PC-9 (cell line): ENCODE results near the gene AK5. TPM values are rescaled to one million over a fixed set of nuclear protein-coding genes. Genes with fewer than 3 reads are reported as not detected.

Experiments
- BruUV-seq: library from RNA; stranded (reverse); fragments of 400-500 nt; replicated peaks from 2 replicates; lab custom pipeline; 2021; lab: Mats Ljungman, UMichigan
- CTCF ChIA-PET: fragments of 300-600 bp; sonication (Branson Sonifier 250); formaldehyde crosslinking; loops from one replicate; lab custom pipeline; 2022; ENCODE audit warnings: antibody characterized with exemption; lab: Charles Lee
- POLR2A ChIA-PET: fragments of 300-600 bp; sonication (Branson Sonifier 250); formaldehyde crosslinking; loops from one replicate; lab custom pipeline; 2022; ENCODE audit warnings: antibody characterized with exemption; ENCODE audit not compliant: unreplicated experiment; lab: Charles Lee
- DNase-seq, 2 experiments: peaks; one replicate each; pipeline versions ENCODE4 v3.0.0 to v3.0.0-alpha.2; 2015 to 2022; ENCODE audit warnings: mixed read lengths in 1 of 2
- H2AFZ ChIP-seq: fragments of 200-600 bp; sonication (generic); 2 replicates; pipeline ENCODE4 v1.8.1; 2017; ENCODE audit warnings: antibody characterized with exemption
- H3F3A ChIP-seq: fragments of 200-600 bp; sonication (generic); 2 replicates; pipeline ENCODE4 v1.8.1; 2017; ENCODE audit warnings: antibody characterized with exemption, mild to moderate bottlenecking, low read depth; ENCODE audit not compliant: insufficient read depth
- H3K27ac ChIP-seq: fragments of 200-600 bp; sonication (generic); 2 replicates; pipeline ENCODE4 v1.6.1; 2016; ENCODE audit warnings: mixed run types
- H3K27me3 ChIP-seq: fragments of 200-600 bp; sonication (generic); 2 replicates; pipeline ENCODE4 v1.6.1; 2016; ENCODE audit warnings: low read depth, mixed run types; ENCODE audit not compliant: insufficient read depth
- H3K36me3 ChIP-seq: fragments of 200-600 bp; sonication (generic); 2 replicates; pipeline ENCODE4 v1.6.1; 2016; ENCODE audit warnings: low read depth, mixed run types
- H3K4me1 ChIP-seq: fragments of 200-600 bp; sonication (generic); replicated peaks from 2 replicates; pipeline ENCODE4 v1.6.1; 2016; ENCODE audit warnings: mixed run types; ENCODE audit not compliant: insufficient read depth
- H3K4me2 ChIP-seq: fragments of 200-600 bp; sonication (generic); 2 replicates; pipeline ENCODE4 v1.6.1; 2017; ENCODE audit warnings: mixed run types
- H3K4me3 ChIP-seq: fragments of 200-600 bp; sonication (generic); 2 replicates; pipeline ENCODE4 v1.6.1; 2016; ENCODE audit warnings: mixed run types
- H3K79me2 ChIP-seq: fragments of 200-600 bp; sonication (generic); 2 replicates; pipeline ENCODE4 v1.6.1; 2017; ENCODE audit warnings: low read depth, mixed run types
- H3K9me2 ChIP-seq: fragments of 200-600 bp; sonication (generic); 2 replicates; pipeline ENCODE4 v1.8.1; 2017; ENCODE audit warnings: mild to moderate bottlenecking; ENCODE audit not compliant: insufficient read depth
- H3K9me3 ChIP-seq: fragments of 200-600 bp; sonication (generic); 2 replicates; pipeline ENCODE4 v1.8.1; 2016; ENCODE audit warnings: low read depth; ENCODE audit not compliant: insufficient read depth
- H4K20me1 ChIP-seq: fragments of 200-600 bp; sonication (generic); 2 replicates; pipeline ENCODE4 v1.8.1; 2017; ENCODE audit not compliant: insufficient read depth
- EZH2 ChIP-seq: fragments of 200-600 bp; sonication (generic); IDR thresholded peaks from 2 replicates; pipeline ENCODE4 v1.8.0; 2017; ENCODE audit warnings: antibody characterized with exemption, low read depth
- intact Hi-C: fragments of 100-400 bp; cut with micrococcal nuclease; formaldehyde crosslinking; loops from one replicate; pipeline ENCODE4 v1.10.0; 2022; ENCODE audit not compliant: unreplicated experiment
- total RNA-seq: library from RNA; stranded (reverse); gene quantifications from 2 replicates; pipeline ENCODE4 v1.2.3, GENCODE V29; 2021
- TF ChIP-seq, protein P1 (sequence below): fragments of 200-600 bp; sonication (generic); conservative IDR thresholded peaks from 2 replicates; pipeline ENCODE4 v1.6.1; 2017; ENCODE audit warnings: mixed run types, antibody characterized with exemption, mild to moderate bottlenecking, moderate library complexity

Gene AK5
- total RNA-seq, 1 experiment from 2014 or later = 1.2 TPM

DNA sequence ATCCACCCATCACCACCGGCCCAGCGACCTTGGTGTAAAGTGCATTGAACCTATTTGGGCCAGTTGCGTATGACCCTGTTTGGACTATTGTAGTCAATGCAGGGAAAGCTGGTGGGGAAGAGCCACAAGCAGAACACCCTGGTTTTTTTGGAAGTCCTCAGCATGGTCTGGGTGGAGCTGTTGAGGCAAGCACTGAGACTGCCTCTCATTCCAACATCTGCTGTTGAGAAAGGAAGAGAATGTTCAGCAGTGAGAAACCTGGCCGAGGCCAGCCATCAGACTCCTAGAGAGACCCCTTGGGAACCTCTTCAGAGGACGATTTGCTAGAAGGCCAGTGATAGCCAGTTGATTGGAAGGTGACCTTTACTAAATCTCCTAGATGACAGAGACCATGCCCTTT, 217.6 kb downstream of the AK5 start:
- ChIA-PET POLR2A (no interaction called here), CTCF (no interaction called here)
- H3F3A ChIP-seq = no peaks in the 10 kb centered on the region
- no peak overlapping the region for H2AFZ ChIP-seq
- DNase-seq = no peak
- no peak overlapping the region for H3K27ac ChIP-seq
- no peaks in the 10 kb centered on the region for H4K20me1 ChIP-seq
- H3K79me2 ChIP-seq = no peaks in the 10 kb centered on the region
- BruUV-seq = no TSS peak
- intact Hi-C loops = no loop called here
- no peaks in the 10 kb centered on the region for H3K4me1 ChIP-seq
- no peaks in the 10 kb centered on the region for H3K36me3 ChIP-seq
- no peaks in the 10 kb centered on the region for H3K9me2 ChIP-seq
- no peak overlapping the region for H3K4me3 ChIP-seq
- TF ChIP-seq, protein P1, sequence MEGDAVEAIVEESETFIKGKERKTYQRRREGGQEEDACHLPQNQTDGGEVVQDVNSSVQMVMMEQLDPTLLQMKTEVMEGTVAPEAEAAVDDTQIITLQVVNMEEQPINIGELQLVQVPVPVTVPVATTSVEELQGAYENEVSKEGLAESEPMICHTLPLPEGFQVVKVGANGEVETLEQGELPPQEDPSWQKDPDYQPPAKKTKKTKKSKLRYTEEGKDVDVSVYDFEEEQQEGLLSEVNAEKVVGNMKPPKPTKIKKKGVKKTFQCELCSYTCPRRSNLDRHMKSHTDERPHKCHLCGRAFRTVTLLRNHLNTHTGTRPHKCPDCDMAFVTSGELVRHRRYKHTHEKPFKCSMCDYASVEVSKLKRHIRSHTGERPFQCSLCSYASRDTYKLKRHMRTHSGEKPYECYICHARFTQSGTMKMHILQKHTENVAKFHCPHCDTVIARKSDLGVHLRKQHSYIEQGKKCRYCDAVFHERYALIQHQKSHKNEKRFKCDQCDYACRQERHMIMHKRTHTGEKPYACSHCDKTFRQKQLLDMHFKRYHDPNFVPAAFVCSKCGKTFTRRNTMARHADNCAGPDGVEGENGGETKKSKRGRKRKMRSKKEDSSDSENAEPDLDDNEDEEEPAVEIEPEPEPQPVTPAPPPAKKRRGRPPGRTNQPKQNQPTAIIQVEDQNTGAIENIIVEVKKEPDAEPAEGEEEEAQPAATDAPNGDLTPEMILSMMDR = no peak
- no peak for TF ChIP-seq EZH2
- H3K9me3 ChIP-seq = no peaks in the 10 kb centered on the region
- no peak overlapping the region for H3K4me2 ChIP-seq
- no peaks in the 10 kb centered on the region for H3K27me3 ChIP-seq

DNA sequence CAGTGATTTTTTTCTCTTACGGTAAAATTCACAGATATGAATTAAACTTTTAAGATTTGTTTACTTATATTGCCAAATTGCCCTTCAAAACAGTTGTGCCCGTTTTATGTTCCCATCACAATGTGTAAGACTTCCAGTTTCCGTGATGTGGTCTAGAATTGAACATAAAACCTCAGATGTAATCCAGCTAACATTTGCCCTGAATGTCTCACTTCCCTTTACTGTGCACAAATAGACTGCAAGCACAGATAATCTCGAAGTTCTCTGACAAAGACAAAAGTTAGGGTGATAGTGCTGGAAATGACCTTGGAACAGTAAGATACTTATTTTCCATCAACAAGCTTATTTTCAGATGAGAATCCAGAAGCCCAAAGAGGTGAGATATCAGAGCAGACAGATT, 223.2 kb downstream of the AK5 start:
- Histone ChIP-seq H3K36me3 (no peaks in the 10 kb centered on the region), H3K9me2 (no peaks in the 10 kb centered on the region), H3K4me1 (no peaks in the 10 kb centered on the region), H3K27me3 (no peaks in the 10 kb centered on the region), H3K4me2 (no peak overlapping the region), H3K9me3 (no peaks in the 10 kb centered on the region), H3K4me3 (no peak overlapping the region), H2AFZ (no peak overlapping the region; the same call in 1 of the 2 replicates), H3F3A (no peaks in the 10 kb centered on the region), H3K27ac (no peak overlapping the region), H4K20me1 (no peaks in the 10 kb centered on the region), H3K79me2 (no peaks in the 10 kb centered on the region)
- ChIA-PET CTCF (no interaction called here), POLR2A (no interaction called here)
- TF ChIP-seq, protein P1 = no peak
- TF ChIP-seq EZH2 = no peak
- no peak for DNase-seq
- intact Hi-C loops = no loop called here
- no TSS peak for BruUV-seq

DNA sequence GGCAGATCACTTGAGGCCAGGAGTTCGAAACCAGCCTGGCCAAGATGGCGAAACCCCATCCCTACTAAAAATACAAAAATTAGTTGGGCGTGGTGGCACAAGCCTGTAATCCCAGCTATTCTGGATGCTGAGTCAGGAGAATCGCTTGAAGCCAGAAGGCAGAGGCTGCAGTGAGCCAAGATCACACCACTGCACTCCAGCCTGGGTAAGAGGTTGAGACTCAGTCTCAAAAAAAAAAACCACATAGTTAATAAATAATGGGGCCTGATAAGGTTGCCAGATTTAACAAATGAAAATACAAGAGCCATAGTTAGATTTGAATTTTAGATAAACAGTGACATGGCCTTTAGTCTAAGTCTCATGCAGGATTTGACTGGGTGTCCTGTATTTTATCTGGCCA, 225.0 kb downstream of the AK5 start:
- ChIA-PET CTCF (no interaction called here), POLR2A (no interaction called here)
- Histone ChIP-seq H3F3A (no peaks in the 10 kb centered on the region), H3K9me3 (no peaks in the 10 kb centered on the region), H3K27ac (no peak overlapping the region), H3K79me2 (no peaks in the 10 kb centered on the region), H3K9me2 (no peaks in the 10 kb centered on the region), H4K20me1 (no peaks in the 10 kb centered on the region), H3K4me3 (no peak overlapping the region), H3K4me2 (no peak overlapping the region), H3K27me3 (no peaks in the 10 kb centered on the region), H3K4me1 (peaks cover 10% of the 10 kb centered on the region), H2AFZ (no peak overlapping the region), H3K36me3 (no peaks in the 10 kb centered on the region)
- DNase-seq = no peak
- intact Hi-C loops = no loop called here
- TF ChIP-seq EZH2 = no peak
- TF ChIP-seq, protein P1 = no peak
- no TSS peak for BruUV-seq
